Suprapubic skin (tissue), 4 donors: Measurements from ENCODE around the gene OR9A2.

Experiments used
- CTCF ChIP-seq, 2 donors: fragments of 200-600 bp in 1 of 2; fragments of 450-650 bp in 1 of 2; sonication (generic) in 1 of 2; IDR thresholded peaks; one replicate each; pipeline ENCODE4 v1.5.1; 2016 to 2019; ENCODE audit warnings: antibody characterized with exemption in 2 of 2, mild to moderate bottlenecking in 1 of 2, moderate library complexity in 1 of 2
- EP300 ChIP-seq: sonication (generic); formaldehyde crosslinking; IDR thresholded peaks from one replicate; pipeline ENCODE4 v1.6.1; 2017; ENCODE audit warnings: antibody characterized with exemption
- POLR2A ChIP-seq, 2 donors: fragments of 450-650 bp; IDR thresholded peaks; one replicate each; pipeline ENCODE4 v1.6.1; 2017; ENCODE audit warnings: antibody characterized with exemption in 2 of 2, mild to moderate bottlenecking in 2 of 2, moderate library complexity in 2 of 2
- POLR2AphosphoS5 ChIP-seq, 3 donors: sonication (generic); formaldehyde crosslinking; IDR thresholded peaks; one replicate each; pipeline ENCODE4 v1.6.1; 2017; ENCODE audit warnings: antibody characterized with exemption in 3 of 3

- TF ChIP-seq CTCF (IDR thresholded peaks at IDR 0.05) (no peak), POLR2A (IDR thresholded peaks at IDR 0.05) (no peak), EP300 (no peak), POLR2AphosphoS5 (IDR thresholded peaks at IDR 0.05) (no peak)
Measured at GRCh38 chr7:143023047-143023446, 3.9 kb downstream of the OR9A2 start.
